DOHH2 (cell line): ENCODE data around the gene FBXO28.
A peak's percentile ranks its signal among the peaks of the same experiment; 100 is the strongest.

Experiments
- H3F3A ChIP-seq: fragments of 200-600 bp; sonication (generic), shearing (Covaris generic); 2 replicates; pipeline ENCODE4 v1.6.0; 2016; ENCODE audit warnings: antibody characterized with exemption, mild to moderate bottlenecking; ENCODE audit not compliant: control insufficient read depth, insufficient read depth
- H3K27ac ChIP-seq: fragments of 200-600 bp; sonication (generic); 2 replicates; pipeline ENCODE4 v1.5.1; 2014; ENCODE audit warnings: low read depth, mild to moderate bottlenecking, low read length, moderate library complexity
- H3K27me3 ChIP-seq: fragments of 200-600 bp; sonication (generic); 2 replicates; pipeline ENCODE4 v1.6.1; 2014; ENCODE audit warnings: mild to moderate bottlenecking, low read length, mixed read lengths; ENCODE audit not compliant: control insufficient read depth
- H3K36me3 ChIP-seq: fragments of 200-600 bp; sonication (generic); 2 replicates; pipeline ENCODE4 v1.6.1; 2014; ENCODE audit warnings: mild to moderate bottlenecking, low read length, moderate library complexity, mixed read lengths; ENCODE audit not compliant: control insufficient read depth
- H3K4me1 ChIP-seq: fragments of 200-600 bp; sonication (generic); 2 replicates; pipeline ENCODE4 v1.6.1; 2014; ENCODE audit warnings: mild to moderate bottlenecking, low read length, mixed read lengths; ENCODE audit not compliant: control insufficient read depth
- H3K4me2 ChIP-seq: fragments of 200-600 bp; sonication (generic); 2 replicates; pipeline ENCODE4 v1.6.0; 2014; ENCODE audit warnings: mild to moderate bottlenecking, low read length, moderate library complexity
- H3K4me3 ChIP-seq: fragments of 200-600 bp; sonication (generic); 2 replicates; pipeline ENCODE4 v1.5.1; 2014; ENCODE audit warnings: mild to moderate bottlenecking, low read length, mixed read lengths
- H3K79me2 ChIP-seq: fragments of 200-600 bp; sonication (generic); 2 replicates; pipeline ENCODE4 v1.6.1; 2014; ENCODE audit warnings: mild to moderate bottlenecking, low read length, mixed read lengths; ENCODE audit not compliant: control insufficient read depth
- H3K9me2 ChIP-seq: fragments of 200-600 bp; sonication (generic); replicated peaks from 2 replicates; pipeline ENCODE4 v1.6.1; 2014; ENCODE audit warnings: mild to moderate bottlenecking, low read length, mixed read lengths; ENCODE audit not compliant: control insufficient read depth
- H3K9me3 ChIP-seq: fragments of 200-600 bp; sonication (generic); 2 replicates; pipeline ENCODE4 v1.6.1; 2014; ENCODE audit warnings: antibody characterized with exemption, low read length, mixed read lengths; ENCODE audit not compliant: control insufficient read depth, insufficient read depth
- H4K20me1 ChIP-seq: fragments of 200-600 bp; sonication (generic); 2 replicates; pipeline ENCODE4 v1.6.0; 2014; ENCODE audit warnings: low read depth, mild to moderate bottlenecking, antibody characterized with exemption, low read length, moderate library complexity; ENCODE audit not compliant: control insufficient read depth, insufficient read depth
- EZH2phosphoT487 ChIP-seq: fragments of 200-600 bp; sonication (generic); IDR thresholded peaks from 2 replicates; pipeline ENCODE4 v1.6.1; 2017; ENCODE audit warnings: borderline replicate concordance, mild to moderate bottlenecking, antibody characterized with exemption, low read length, moderate library complexity, mixed read lengths
- TF ChIP-seq, protein P1 (sequence below): fragments of 200-600 bp; sonication (generic); IDR thresholded peaks from one replicate; pipeline ENCODE4 v1.5.1; 2014; ENCODE audit warnings: antibody characterized with exemption, mild to moderate bottlenecking, low read depth, low read length; ENCODE audit not compliant: poor library complexity, severe bottlenecking

Gene FBXO28, protein sequence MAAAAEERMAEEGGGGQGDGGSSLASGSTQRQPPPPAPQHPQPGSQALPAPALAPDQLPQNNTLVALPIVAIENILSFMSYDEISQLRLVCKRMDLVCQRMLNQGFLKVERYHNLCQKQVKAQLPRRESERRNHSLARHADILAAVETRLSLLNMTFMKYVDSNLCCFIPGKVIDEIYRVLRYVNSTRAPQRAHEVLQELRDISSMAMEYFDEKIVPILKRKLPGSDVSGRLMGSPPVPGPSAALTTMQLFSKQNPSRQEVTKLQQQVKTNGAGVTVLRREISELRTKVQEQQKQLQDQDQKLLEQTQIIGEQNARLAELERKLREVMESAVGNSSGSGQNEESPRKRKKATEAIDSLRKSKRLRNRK

DNA sequence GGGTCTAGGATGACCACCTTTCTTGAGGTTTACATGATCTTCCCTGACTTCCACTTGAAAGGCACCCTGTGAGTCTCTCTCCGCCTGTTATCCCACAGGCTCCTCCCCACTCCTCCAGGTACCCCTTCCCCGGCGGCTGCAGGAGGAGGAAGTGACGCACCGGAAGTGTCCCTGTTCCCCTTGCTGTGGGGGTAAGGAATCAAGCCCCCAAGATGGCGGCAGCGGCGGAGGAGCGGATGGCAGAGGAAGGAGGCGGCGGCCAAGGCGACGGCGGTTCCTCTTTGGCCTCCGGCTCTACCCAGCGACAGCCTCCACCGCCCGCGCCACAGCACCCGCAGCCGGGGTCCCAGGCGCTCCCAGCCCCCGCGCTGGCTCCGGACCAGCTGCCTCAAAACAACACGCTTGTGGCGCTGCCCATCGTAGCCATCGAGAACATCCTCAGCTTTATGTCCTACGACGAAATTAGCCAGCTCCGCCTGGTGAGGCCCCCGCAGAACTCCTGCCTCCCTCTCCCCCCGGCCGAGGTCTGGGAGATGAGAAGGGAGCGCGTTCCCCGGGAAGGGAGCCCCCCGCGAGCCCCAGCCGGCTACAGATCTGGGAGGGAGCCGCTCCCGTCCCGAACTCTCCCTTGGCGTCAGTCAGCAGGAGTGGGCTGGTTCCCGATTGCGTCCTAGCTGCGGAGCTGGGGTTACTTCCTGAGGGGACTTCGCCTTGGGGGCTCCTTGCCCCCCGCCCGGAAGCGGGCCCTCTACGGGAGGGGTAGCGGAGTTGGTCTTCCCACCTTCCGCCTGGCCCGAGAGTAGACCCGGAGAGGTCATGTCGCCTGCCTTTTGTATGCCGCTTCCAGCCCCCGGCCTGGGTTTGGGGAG is at the start of gene FBXO28:
Gene FBXO28, plus strand, starts transcription at position 194 of the 869 bp plus-strand sequence. Its CDS starts 19 bp downstream, at position 213.
- TF ChIP-seq EZH2phosphoT487: no peak
- TF ChIP-seq, protein P1, sequence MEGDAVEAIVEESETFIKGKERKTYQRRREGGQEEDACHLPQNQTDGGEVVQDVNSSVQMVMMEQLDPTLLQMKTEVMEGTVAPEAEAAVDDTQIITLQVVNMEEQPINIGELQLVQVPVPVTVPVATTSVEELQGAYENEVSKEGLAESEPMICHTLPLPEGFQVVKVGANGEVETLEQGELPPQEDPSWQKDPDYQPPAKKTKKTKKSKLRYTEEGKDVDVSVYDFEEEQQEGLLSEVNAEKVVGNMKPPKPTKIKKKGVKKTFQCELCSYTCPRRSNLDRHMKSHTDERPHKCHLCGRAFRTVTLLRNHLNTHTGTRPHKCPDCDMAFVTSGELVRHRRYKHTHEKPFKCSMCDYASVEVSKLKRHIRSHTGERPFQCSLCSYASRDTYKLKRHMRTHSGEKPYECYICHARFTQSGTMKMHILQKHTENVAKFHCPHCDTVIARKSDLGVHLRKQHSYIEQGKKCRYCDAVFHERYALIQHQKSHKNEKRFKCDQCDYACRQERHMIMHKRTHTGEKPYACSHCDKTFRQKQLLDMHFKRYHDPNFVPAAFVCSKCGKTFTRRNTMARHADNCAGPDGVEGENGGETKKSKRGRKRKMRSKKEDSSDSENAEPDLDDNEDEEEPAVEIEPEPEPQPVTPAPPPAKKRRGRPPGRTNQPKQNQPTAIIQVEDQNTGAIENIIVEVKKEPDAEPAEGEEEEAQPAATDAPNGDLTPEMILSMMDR: no peak
- Histone ChIP-seq H3K4me2 (peak within 1 kb of the TSS; percentile 80), H3K9me2 (no peaks in the 10 kb centered on the region), H3K9me3 (no peaks in the 10 kb centered on the region), H3K27me3 (no peaks in the 10 kb centered on the region), H3K36me3 (peaks cover 19% of the 10 kb centered on the region), H3F3A (peaks cover 17% of the 10 kb centered on the region), H3K4me3 (peak within 1 kb of the TSS; percentile 88), H4K20me1 (peaks cover 12% of the 10 kb centered on the region; the same call in 1 of the 2 replicates), H3K4me1 (peaks cover 29% of the 10 kb centered on the region), H3K27ac (peak within 1 kb of the TSS; percentile 70), H3K79me2 (peaks cover 58% of the 10 kb centered on the region)

DNA sequence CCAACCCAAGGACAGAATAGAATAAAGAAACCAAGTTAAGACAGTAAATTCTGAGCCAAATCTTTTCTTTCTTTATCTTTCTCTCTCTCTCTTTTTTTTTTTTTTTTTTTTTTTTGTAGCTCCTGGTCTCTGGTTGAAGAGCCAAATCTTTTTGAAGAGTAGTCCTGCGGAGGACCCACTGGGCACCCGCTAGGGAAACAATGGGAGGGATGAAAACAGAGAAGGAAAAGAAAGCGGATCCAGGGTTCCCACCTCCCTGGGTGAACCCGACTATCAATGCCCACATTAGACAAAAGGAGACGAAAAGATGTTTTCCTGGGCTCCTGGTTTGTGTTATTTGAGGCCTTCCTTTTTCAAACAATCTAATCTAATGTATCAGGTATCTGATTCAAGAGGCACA is 49.8 kb upstream of the FBXO28 start:
- TF ChIP-seq, protein P1: no peak
- no peak for TF ChIP-seq EZH2phosphoT487
- H3K4me3 ChIP-seq: no peak overlapping the region
- H3K4me1 ChIP-seq: no peaks in the 10 kb centered on the region
- no peak overlapping the region for H3K27ac ChIP-seq
- peaks cover 14% of the 10 kb centered on the region for H3K27me3 ChIP-seq
- H3K36me3 ChIP-seq: no peaks in the 10 kb centered on the region
- no peaks in the 10 kb centered on the region for H3K79me2 ChIP-seq
- no peaks in the 10 kb centered on the region for H3K9me3 ChIP-seq
- H3K9me2 ChIP-seq: no peaks in the 10 kb centered on the region
- no peaks in the 10 kb centered on the region for H3F3A ChIP-seq
- H3K4me2 ChIP-seq: no peak overlapping the region
- H4K20me1 ChIP-seq: no peaks in the 10 kb centered on the region

DNA sequence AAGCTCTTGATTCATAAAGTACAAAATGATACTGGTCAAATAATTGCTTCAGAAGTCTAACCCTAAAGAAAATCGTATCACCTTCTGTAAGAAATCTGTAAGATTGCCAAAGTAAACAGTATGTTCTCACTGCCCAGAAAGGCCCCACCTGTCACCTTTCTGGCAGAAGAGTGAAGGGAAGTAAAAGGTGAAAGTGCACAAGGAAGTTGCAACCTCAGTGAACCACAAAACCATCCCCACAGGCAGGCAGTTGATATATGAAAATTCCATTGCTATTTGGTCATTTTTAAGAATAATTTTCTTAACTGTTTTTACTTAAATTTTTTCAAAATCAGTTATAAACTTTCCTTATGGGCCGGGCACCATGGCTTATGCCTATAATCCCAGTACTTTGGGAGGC is 48.5 kb upstream of the FBXO28 start:
- Histone ChIP-seq H3K36me3 (no peaks in the 10 kb centered on the region), H3K27me3 (peaks cover 18% of the 10 kb centered on the region), H3K9me2 (no peaks in the 10 kb centered on the region), H3K27ac (no peak overlapping the region), H3K79me2 (no peaks in the 10 kb centered on the region), H3K4me2 (no peak overlapping the region), H3F3A (no peaks in the 10 kb centered on the region), H3K4me1 (no peaks in the 10 kb centered on the region), H3K4me3 (no peak overlapping the region), H4K20me1 (no peaks in the 10 kb centered on the region), H3K9me3 (no peaks in the 10 kb centered on the region)
- TF ChIP-seq, protein P1: no peak
- no peak for TF ChIP-seq EZH2phosphoT487
